HG02840 (cell line): ENCODE measurements around the gene RPE.

Experiments used
- ATAC-seq: cut with Tn5 transposase; IDR thresholded peaks from one replicate; pipeline ENCODE4 v1.9.1; 2021; ENCODE audit warnings: mild to moderate bottlenecking, moderate library complexity, moderate number of reproducible peaks; ENCODE audit not compliant: unreplicated experiment, low FRiP score

Gene RPE

GRCh38 chr2:210002158-210003157 is at the start of gene RPE:
Gene RPE, plus strand, starts transcription at chr2:210002638. Its CDS starts 24 bp downstream, at chr2:210002662.
- ATAC-seq: peak; percentile 99

- no peak for ATAC-seq
These were observed 46.2 kb upstream of the RPE start for GRCh38 chr2:209956271-209956670.

GRCh38 chr2:209958016-209958415 is 44.4 kb upstream of the RPE start:
- ATAC-seq: no peak

GRCh38 chr2:209960045-209960444 is 42.4 kb upstream of the RPE start:
- no peak for ATAC-seq

- ATAC-seq: peak; percentile 82
These were observed 41.5 kb upstream of the RPE start for GRCh38 chr2:209960676-209961630.

GRCh38 chr2:209965723-209966122 is 36.7 kb upstream of the RPE start:
- ATAC-seq: no peak

GRCh38 chr2:209969692-209970091 is 32.7 kb upstream of the RPE start:
- ATAC-seq: no peak

- ATAC-seq: no peak
These were observed 32.2 kb upstream of the RPE start for GRCh38 chr2:209970271-209970670.

GRCh38 chr2:209970711-209971110 is 31.7 kb upstream of the RPE start:
- ATAC-seq: no peak

- ATAC-seq: no peak
These were observed 29.1 kb upstream of the RPE start for GRCh38 chr2:209973328-209973727.

- ATAC-seq: no peak
These were observed 27.9 kb upstream of the RPE start for GRCh38 chr2:209974576-209974975.

- ATAC-seq: peak; percentile 70
These were observed 25.6 kb upstream of the RPE start for GRCh38 chr2:209976698-209977385.

- peak; percentile 44 for ATAC-seq
These were observed 24.8 kb upstream of the RPE start for GRCh38 chr2:209977386-209978239.

GRCh38 chr2:209984291-209984690 is 18.1 kb upstream of the RPE start:
- ATAC-seq: no peak

- no peak for ATAC-seq
These were observed 16.6 kb upstream of the RPE start for GRCh38 chr2:209985874-209986273.

- no peak for ATAC-seq
These were observed 16.0 kb upstream of the RPE start for GRCh38 chr2:209986415-209986814.

- ATAC-seq: no peak
These were observed 14.4 kb upstream of the RPE start for GRCh38 chr2:209988010-209988409.

- no peak for ATAC-seq
These were observed 11.6 kb upstream of the RPE start for GRCh38 chr2:209990838-209991237.

GRCh38 chr2:209993968-209994367 is 8.5 kb upstream of the RPE start:
- ATAC-seq: no peak
